Fibroblast of the aortic adventitia (primary cell): ENCODE data around the gene CTDSP2. TPM values are rescaled to one million over a fixed set of nuclear protein-coding genes. Genes with fewer than 3 reads are reported as not detected.

Experiments
- DNase-seq: peaks from one replicate; pipeline ENCODE4 v3.0.0-alpha.2; 2010; ENCODE audit warnings: low read depth
- H3K4me3 ChIP-seq: 2 replicates; pipeline ENCODE4 v1.5.1; 2011; ENCODE audit warnings: low read depth, mild to moderate bottlenecking, control low read depth, low read length, moderate library complexity
- total RNA-seq: library from RNA; depleted of rRNA; stranded (reverse); fragments of >200 nt; gene quantifications from 2 replicates; pipeline ENCODE4 v1.2.3, GENCODE V29; 2012; ENCODE audit warnings: low replicate concordance
- TF ChIP-seq, protein P1 (sequence below): IDR thresholded peaks from 2 replicates; pipeline ENCODE4 v1.5.1; 2011; ENCODE audit warnings: mild to moderate bottlenecking, low read length, control low read depth, inconsistent platforms; ENCODE audit not compliant: insufficient read depth

Gene CTDSP2
- total RNA-seq, 1 donor: 90.7 TPM

DNA sequence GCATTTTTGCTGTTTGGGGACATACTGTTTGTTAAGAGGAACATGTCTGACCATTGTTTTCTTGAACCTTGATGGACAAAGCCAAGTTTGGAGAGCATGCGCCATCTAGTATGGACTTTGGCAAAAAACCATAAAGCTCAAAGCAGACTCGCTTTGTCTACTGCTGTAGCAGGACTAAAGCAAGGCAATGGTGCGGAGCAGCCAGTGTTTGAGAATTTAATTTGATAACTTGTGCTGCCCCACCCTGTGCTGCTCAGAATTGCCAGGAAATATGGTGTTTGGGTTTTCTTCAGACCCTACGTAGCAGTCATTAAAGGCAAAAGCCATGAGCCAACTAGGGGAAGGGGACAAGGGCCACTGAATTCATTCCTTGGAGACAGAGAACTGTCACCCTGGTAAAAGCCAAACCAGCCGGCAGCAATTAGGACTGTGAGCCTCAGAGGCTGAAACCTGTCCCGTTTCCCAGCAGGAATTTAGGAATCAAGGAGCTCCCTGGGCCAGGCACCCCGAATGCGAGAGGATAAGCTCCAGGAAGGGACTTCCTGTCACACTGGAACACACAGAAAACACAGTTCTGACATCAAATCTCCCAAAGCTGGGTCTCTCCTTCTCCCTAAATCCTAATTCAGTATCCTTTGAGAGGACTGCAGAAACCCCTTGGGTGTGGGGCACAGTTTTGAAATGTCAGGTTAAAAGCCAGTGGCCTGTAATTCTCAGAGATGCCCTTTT lies 29.1 kb downstream of the CTDSP2 start:
- no peak for DNase-seq
- H3K4me3 ChIP-seq: no peak overlapping the region

DNA sequence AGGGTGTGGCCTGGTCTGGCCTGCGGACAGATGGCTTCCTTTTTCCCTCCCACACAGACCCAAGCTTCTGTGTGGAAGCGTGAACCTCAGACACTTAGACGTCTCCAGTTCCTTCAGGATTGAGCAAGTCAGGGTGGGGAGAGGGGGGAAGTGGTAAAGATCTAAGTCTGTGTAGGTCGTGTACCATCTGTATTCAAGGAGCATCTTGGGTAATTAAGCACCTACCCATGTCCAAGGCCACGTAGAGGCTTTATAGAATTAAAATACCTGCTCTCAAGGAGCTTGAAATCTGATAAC lies 29.7 kb downstream of the CTDSP2 start:
- peak; percentile 39 for DNase-seq
- TF ChIP-seq, protein P1, sequence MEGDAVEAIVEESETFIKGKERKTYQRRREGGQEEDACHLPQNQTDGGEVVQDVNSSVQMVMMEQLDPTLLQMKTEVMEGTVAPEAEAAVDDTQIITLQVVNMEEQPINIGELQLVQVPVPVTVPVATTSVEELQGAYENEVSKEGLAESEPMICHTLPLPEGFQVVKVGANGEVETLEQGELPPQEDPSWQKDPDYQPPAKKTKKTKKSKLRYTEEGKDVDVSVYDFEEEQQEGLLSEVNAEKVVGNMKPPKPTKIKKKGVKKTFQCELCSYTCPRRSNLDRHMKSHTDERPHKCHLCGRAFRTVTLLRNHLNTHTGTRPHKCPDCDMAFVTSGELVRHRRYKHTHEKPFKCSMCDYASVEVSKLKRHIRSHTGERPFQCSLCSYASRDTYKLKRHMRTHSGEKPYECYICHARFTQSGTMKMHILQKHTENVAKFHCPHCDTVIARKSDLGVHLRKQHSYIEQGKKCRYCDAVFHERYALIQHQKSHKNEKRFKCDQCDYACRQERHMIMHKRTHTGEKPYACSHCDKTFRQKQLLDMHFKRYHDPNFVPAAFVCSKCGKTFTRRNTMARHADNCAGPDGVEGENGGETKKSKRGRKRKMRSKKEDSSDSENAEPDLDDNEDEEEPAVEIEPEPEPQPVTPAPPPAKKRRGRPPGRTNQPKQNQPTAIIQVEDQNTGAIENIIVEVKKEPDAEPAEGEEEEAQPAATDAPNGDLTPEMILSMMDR: no peak

More for the DNA sequence above, 29.1 kb downstream of the CTDSP2 start:
- TF ChIP-seq, protein P1: no peak

DNA sequence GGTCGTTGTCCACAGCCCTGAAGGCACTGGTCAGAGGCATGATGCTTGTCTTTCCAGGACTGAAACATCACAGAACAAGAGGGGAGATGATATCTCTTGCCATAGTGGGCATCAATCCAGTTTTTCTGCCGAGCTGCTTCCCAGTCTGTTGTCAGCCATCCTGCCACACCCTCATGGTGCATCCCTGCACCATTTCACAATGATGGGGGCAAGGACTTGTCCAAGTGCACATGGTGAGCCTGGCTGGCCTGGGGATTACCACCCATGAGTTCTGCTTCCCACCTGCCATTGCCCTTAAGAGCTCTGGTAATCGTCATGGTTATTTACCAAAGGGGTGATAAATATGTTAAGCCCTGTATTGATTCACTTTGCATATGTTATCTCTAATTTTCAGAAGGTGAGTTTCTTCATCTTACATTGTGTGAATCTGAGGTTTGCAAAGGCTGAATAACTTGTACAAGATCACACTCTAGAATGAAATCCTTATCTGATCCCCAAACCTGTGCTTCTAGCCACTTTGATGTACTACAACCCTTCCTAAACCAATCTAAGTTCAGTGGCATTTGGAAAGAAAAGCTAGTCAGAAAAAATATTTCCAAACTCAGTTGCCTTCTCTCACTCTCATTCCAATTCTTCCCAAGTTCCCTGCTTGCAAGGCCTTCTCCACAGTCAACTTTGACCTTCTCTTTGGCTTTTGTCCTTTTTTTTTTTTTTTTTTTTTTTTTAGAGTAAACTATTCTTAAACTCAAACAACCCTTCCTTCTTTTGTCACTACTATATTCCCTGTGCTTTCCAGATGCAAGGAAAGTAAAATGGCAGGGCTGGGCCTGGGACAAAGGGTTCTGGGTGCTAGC lies 30.3 kb downstream of the CTDSP2 start:
- DNase-seq: no peak
- TF ChIP-seq, protein P1: no peak
- H3K4me3 ChIP-seq: no peak overlapping the region

More for the DNA sequence above, 29.7 kb downstream of the CTDSP2 start:
- no peak overlapping the region for H3K4me3 ChIP-seq

DNA sequence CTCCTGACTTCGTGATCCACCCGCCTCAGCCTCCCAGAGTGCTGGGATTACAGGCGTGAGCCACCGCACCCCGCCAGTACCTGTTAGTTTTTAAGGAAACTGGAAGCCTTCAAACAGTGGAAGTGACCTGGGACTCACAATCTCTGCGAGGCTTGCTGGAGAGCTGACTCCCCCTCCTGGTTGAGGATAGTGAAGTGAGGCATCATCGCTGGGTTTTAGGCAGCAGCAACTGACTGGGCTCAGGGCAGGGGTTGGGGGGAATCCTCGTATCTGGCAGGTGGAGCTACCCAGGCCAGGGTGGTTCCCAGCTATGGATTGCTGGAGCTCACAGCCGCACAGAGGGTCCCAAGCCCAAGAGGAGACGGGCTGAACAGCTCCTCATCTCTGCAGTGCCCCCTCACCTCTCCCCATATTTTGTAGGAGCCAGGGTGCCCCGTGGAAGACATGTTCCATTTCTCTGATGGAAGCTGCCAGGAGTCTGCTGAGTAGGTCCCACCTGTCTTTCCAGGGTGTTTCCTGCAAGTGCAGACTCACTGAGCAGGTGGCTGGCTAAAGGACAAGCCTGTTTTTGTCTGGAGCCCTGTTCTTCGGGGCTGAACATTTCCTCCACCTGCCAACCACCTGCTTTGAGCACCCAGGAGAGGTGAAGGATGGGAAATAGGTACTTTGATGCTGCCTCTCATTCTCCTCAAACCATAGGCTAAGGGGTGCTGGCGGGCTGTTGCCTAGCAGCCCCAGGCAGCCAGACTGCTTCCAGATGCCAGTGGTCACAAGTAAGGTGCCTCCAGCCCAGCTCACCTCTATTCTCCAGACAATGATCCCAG lies 31.1 kb downstream of the CTDSP2 start:
- H3K4me3 ChIP-seq: no peak overlapping the region
- TF ChIP-seq, protein P1: peak; percentile 12
- no peak for DNase-seq

DNA sequence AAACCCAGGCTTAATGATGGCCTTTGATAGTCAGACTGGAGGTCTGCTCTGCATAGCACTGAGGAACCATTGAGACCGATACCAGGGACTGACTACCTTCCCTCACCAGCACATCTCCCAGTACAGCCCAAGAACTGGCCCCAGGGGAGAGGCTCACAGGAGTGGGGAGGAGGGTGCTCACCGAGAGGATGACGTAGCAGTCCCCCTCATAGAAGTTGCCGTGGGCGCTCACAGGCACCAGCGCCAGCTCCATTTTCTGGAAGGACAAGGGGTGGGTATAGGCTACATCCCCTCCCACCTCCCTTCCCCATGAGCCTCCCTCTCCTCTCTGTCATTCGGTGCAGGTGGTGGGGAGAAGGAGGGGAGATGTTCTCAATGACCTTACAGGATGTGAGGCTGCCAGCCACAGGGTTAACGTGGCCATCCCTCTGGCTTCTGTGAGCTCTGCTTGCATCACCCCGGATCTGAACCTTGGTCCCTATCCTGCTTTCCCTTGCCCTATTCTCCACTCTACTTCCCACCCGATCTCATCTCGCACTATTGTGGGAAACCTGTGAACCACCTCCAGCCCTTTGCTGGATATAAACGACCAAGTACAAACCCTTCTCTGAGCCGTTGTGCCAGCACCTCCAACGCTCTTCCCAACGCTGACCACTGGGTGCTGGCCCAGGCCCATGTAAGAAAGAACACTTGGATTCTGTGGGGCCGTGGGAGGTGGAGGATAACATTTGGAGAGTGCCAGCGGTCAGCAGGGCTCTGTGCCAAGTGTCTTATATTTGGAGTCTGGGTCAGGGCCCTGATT lies 32.4 kb downstream of the CTDSP2 start:
- H3K4me3 ChIP-seq: no peak overlapping the region
- DNase-seq: peak; percentile 70
- TF ChIP-seq, protein P1: peak; percentile 39
